Measurements from ENCODE around the gene MS4A6A.

- no peak for TF ChIP-seq CTCF (conservative IDR thresholded peaks at IDR 0.05 in 1 of 2, IDR thresholded peaks at IDR 0.05 in 1 of 2; ENCODE audit: low read depth in 1 of 2, low read length in 2 of 2)
- no peak for TF ChIP-seq EZH2 (IDR thresholded peaks at IDR 0.05; ENCODE audit: low read length, missing control alignments)
These were observed 56.8 kb downstream of the MS4A6A start for GRCh38 chr11:60125956-60126585.
